Ascending aorta (tissue), 2 donors: ENCODE measurements around the gene NCBP3. TPM values are rescaled to one million over a fixed set of nuclear protein-coding genes. Genes with fewer than 3 reads are reported as not detected.

ENCODE experiments used
- DNase-seq, 2 donors: peaks; one replicate each; pipeline ENCODE4 v3.0.0-alpha.2; 2019; ENCODE audit warnings: low spot score in 2 of 2
- H3K27ac ChIP-seq, 2 donors: fragments of 200-600 bp; sonication (generic); one replicate each; pipeline ENCODE4 v1.5.1; 2016 to 2017; ENCODE audit warnings: mild to moderate bottlenecking in 1 of 2
- H3K27me3 ChIP-seq: fragments of 200-600 bp; sonication (generic); one replicate; pipeline ENCODE4 v1.5.1; 2017
- H3K36me3 ChIP-seq, 2 donors: fragments of 200-600 bp; sonication (generic); one replicate each; pipeline ENCODE4 v1.5.1; 2016
- H3K4me1 ChIP-seq, 2 donors: fragments of 200-600 bp; sonication (generic); one replicate each; pipeline ENCODE4 v1.5.1; 2016 to 2017; ENCODE audit warnings: mild to moderate bottlenecking in 1 of 2
- H3K4me3 ChIP-seq, 2 donors: fragments of 200-600 bp; sonication (generic); one replicate each; pipeline ENCODE4 v1.5.1; 2016 to 2017; ENCODE audit warnings: mild to moderate bottlenecking in 1 of 2
- H3K9me3 ChIP-seq, 2 donors: fragments of 200-600 bp; sonication (generic); one replicate each; pipeline ENCODE4 v1.5.1; 2016
- CTCF ChIP-seq, 3 experiments: fragments of 200-600 bp in 2 of 3; fragments of 450-650 bp in 1 of 3; sonication (generic) in 2 of 3; IDR thresholded peaks; one replicate each; pipeline ENCODE4 v1.5.1; 2016 to 2019; ENCODE audit warnings: antibody characterized with exemption in 3 of 3, mild to moderate bottlenecking in 1 of 3, moderate library complexity in 1 of 3
- intact Hi-C: fragments of 100-400 bp; cut with DNase I; formaldehyde crosslinking; loops from one replicate; pipeline ENCODE4 v1.15.1; 2023
- total RNA-seq: library from RNA; depleted of rRNA; stranded (reverse); fragments of >200 nt; gene quantifications from one replicate; pipeline ENCODE4 v1.1.0, GENCODE V29; 2016

NCBP3 gene
- total RNA-seq, 1 donor from 2014 or later, result 3.9 TPM

DNA sequence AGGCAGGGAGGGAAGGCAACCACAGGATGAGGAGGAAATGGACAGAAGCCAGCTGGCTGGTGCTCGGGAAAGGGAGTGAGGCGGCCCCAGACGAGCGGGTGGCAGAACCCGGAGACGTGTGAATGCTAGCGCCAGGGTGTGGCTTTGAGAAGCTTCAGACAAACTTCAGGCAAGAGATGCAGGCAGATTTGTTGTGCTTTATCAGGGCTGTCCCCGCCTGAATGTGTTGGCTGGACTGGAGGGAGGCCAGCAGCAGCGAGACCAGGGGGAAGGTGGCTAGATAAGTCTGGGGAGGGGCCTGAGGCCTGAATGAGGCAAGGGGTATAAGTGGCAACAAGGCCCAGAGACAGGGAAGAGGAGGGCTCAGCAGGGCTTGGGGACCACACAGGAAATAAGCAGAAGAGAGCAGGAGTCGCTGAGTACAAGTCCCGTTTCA is 24.8 kb upstream of the NCBP3 start:
- H3K4me1 ChIP-seq, result no peaks in the 10 kb centered on the region
- no peak for TF ChIP-seq CTCF (IDR thresholded peaks at IDR 0.05)
- H3K36me3 ChIP-seq, result peaks cover 7 to 30% of the 10 kb centered on the region in 2 donors
- H3K9me3 ChIP-seq, result no peaks in the 10 kb centered on the region
- no peak overlapping the region for H3K4me3 ChIP-seq
- H3K27ac ChIP-seq, result no peak overlapping the region
- intact Hi-C loops, result no loop called here
- no peak for DNase-seq
- H3K27me3 ChIP-seq, result no peaks in the 10 kb centered on the region

- intact Hi-C loops, result loop anchor here (5.0 kb wide), 1 partner anchor 45 kb away; no protein-coding TSS in a partner anchor
- no peak for TF ChIP-seq CTCF (IDR thresholded peaks at IDR 0.05)
These were observed 21.6 kb upstream of the NCBP3 start for GRCh38 chr17:3867606-3868005.

DNA sequence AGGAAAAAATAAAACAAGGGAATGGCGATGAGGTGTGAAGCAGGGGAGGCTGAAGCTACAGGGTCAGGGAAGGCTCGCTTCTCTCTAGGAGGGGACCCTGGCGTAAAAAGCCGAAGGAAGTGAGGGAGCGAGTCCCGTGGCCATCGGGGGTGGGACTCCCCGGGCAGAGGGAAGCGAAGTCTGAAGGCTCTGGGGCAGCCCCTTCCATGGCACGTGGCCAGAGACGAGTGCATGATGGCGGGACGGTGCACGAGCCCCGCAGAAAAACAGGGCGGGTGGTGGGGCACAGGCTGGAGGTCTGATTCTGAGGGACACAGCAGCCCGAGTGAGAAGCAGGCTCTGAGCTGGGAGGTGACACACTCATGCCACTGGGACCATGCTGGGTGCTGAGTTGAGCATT is 21.1 kb upstream of the NCBP3 start:
- H3K4me1 ChIP-seq, result peaks cover 9 to 11% of the 10 kb centered on the region in 2 donors
- no peak for DNase-seq
- TF ChIP-seq CTCF (IDR thresholded peaks at IDR 0.05), result no peak
- no peak overlapping the region for H3K4me3 ChIP-seq
- H3K36me3 ChIP-seq, result peaks cover 1 to 7% of the 10 kb centered on the region in 2 donors
- no peaks in the 10 kb centered on the region for H3K27me3 ChIP-seq
- no peaks in the 10 kb centered on the region for H3K9me3 ChIP-seq
- no peak overlapping the region for H3K27ac ChIP-seq
- intact Hi-C loops, result loop anchor here (5.0 kb wide), 1 partner anchor 45 kb away; no protein-coding TSS in a partner anchor

More at GRCh38 chr17:3867606-3868005, 21.6 kb upstream of the NCBP3 start:
- Histone ChIP-seq H3K27me3 (no peaks in the 10 kb centered on the region), H3K4me1 (peaks cover 9 to 11% of the 10 kb centered on the region in 2 donors), H3K9me3 (no peaks in the 10 kb centered on the region), H3K4me3 (no peak overlapping the region), H3K36me3 (peaks cover 4 to 11% of the 10 kb centered on the region in 2 donors), H3K27ac (no peak overlapping the region)
- no peak for DNase-seq

DNA sequence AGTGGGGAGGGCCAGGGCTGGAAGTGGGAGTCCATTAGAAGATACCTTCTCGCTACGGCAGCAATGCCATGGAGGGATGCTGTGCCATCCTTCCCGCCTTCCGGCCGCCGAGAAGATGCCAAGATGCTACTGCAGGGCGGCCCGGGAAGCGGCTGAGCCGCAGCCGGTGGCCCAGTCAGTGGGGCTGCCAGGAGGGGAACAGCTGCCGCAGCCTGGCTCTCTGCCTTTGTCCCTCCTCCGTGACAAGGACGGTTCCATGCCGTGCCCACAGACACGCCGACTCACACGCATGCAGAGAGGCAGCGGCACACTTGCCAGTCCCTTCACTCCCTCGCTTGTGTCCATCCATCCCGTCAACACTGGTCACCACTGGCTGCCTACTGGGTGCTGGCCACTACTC is 20.2 kb upstream of the NCBP3 start:
- no peak overlapping the region for H3K4me3 ChIP-seq
- no peaks in the 10 kb centered on the region for H3K9me3 ChIP-seq
- no peak for DNase-seq
- intact Hi-C loops, result loop anchor here (5.0 kb wide), 1 partner anchor 46 kb away; no protein-coding TSS in a partner anchor
- peaks cover 9 to 11% of the 10 kb centered on the region in 2 donors for H3K4me1 ChIP-seq
- H3K36me3 ChIP-seq, result peaks cover 0 to 7% of the 10 kb centered on the region in 2 donors
- TF ChIP-seq CTCF (IDR thresholded peaks at IDR 0.05), result no peak
- H3K27me3 ChIP-seq, result no peaks in the 10 kb centered on the region
- H3K27ac ChIP-seq, result no peak overlapping the region

DNA sequence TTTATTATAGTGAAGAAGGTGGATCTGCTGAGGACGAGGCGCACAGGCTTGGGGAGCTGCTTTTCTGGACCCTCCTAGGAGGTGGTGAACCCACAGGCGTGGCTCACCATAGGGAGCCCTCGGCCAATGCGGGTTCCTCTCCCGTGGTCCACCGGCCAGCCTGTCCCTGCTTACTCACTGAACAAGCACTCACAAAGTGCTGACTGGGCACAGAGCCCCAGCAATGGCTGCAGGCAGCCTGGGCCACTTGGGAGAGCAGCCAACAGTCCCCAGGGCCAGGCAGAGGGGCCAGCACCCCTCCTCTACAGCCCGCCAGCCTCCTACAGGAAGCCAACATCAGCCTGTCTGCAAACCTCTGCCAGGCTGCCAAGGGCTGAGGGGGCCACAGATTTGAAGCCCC is 19.1 kb upstream of the NCBP3 start:
- TF ChIP-seq CTCF (IDR thresholded peaks at IDR 0.05), result no peak
- H3K27ac ChIP-seq, result peak overlapping the region; percentile 77 to 81

More for the DNA sequence above, 19.1 kb upstream of the NCBP3 start:
- Histone ChIP-seq H3K36me3 (peaks cover 9 to 18% of the 10 kb centered on the region in 2 donors), H3K4me1 (peaks cover 9 to 11% of the 10 kb centered on the region in 2 donors), H3K9me3 (no peaks in the 10 kb centered on the region), H3K27me3 (no peaks in the 10 kb centered on the region), H3K4me3 (no peak overlapping the region)
- DNase-seq, result peak; percentile 47 to 77
- intact Hi-C loops, result loop anchor here (5.0 kb wide), 1 partner anchor 47 kb away; no protein-coding TSS in a partner anchor
